Measurements from ENCODE around the gene KLK12.

GRCh38 chr19:50998686-50999085 is 36.1 kb downstream of the KLK12 start:
- TF ChIP-seq, protein P1, sequence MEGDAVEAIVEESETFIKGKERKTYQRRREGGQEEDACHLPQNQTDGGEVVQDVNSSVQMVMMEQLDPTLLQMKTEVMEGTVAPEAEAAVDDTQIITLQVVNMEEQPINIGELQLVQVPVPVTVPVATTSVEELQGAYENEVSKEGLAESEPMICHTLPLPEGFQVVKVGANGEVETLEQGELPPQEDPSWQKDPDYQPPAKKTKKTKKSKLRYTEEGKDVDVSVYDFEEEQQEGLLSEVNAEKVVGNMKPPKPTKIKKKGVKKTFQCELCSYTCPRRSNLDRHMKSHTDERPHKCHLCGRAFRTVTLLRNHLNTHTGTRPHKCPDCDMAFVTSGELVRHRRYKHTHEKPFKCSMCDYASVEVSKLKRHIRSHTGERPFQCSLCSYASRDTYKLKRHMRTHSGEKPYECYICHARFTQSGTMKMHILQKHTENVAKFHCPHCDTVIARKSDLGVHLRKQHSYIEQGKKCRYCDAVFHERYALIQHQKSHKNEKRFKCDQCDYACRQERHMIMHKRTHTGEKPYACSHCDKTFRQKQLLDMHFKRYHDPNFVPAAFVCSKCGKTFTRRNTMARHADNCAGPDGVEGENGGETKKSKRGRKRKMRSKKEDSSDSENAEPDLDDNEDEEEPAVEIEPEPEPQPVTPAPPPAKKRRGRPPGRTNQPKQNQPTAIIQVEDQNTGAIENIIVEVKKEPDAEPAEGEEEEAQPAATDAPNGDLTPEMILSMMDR (IDR thresholded peaks at IDR 0.05): no peak
- TF ChIP-seq EP300 (IDR thresholded peaks at IDR 0.05) (no peak), POLR2A (IDR thresholded peaks at IDR 0.05) (no peak)

Data from ovary (tissue), 3 donors.